HepG2 (cell line): ENCODE results near the gene STX8. TPM values are rescaled to one million over a fixed set of nuclear protein-coding genes. Genes with fewer than 3 reads are reported as not detected.
A peak's percentile ranks its signal among the peaks of the same experiment; 100 is the strongest.

Experiments
- ATAC-seq: fragments of 200-7000 bp; cut with Tn5 transposase; 3 replicates; pipeline ENCODE4 v1.9.1; 2020; ENCODE audit warnings: mild to moderate bottlenecking, moderate library complexity
- BruUV-seq: library from RNA; stranded (reverse); fragments of 400-500 nt; replicated peaks from 2 replicates; lab custom pipeline; 2021; lab: Mats Ljungman, UMichigan
- CTCF ChIA-PET: fragments of 300-600 bp; formaldehyde crosslinking; extraction: SDS; loops from one replicate; lab custom pipeline; 2021; ENCODE audit warnings: low total read pairs, inconsistent platforms, low intra/inter-chr PET ratio; lab: Yijun Ruan, JAX
- POLR2A ChIA-PET: fragments of 350-600 bp; sonication (Branson Sonifier 250); formaldehyde crosslinking; loops from one replicate; lab custom pipeline; 2020; ENCODE audit warnings: antibody characterized with exemption, inconsistent platforms; lab: Yijun Ruan, JAX
- DNase-seq: peaks from one replicate; pipeline ENCODE4 v3.0.0-alpha.2; 2015; ENCODE audit warnings: low spot score
- FAIRE-seq: peaks from 3 replicates; lab custom pipeline; 2011; peaks lifted over from hg19 to GRCh38; lab: Jason Lieb, UNC
- H2AFZ ChIP-seq: one replicate; pipeline ENCODE4 v1.6.1; 2011; ENCODE audit warnings: low read length, inconsistent platforms
- H3K27ac ChIP-seq: fragments of 300-600 bp; 3 replicates; pipeline ENCODE4 v1.8.0; 2011; ENCODE audit warnings: mixed run types, mild to moderate bottlenecking, mixed read lengths, low read length, inconsistent platforms; ENCODE audit not compliant: insufficient read depth; ENCODE audit errors: extremely low read length
- H3K27me3 ChIP-seq, 2 experiments: fragments of 200-600 bp in 1 of 2; 2 replicates in 1 of 2; 3 replicates in 1 of 2; pipeline versions ENCODE4 v1.6.0 to v1.8.0; 2011; ENCODE audit warnings: low read length in 2 of 2, mild to moderate bottlenecking in 2 of 2, moderate library complexity in 2 of 2, inconsistent platforms in 1 of 2; ENCODE audit not compliant: insufficient read depth in 2 of 2, control insufficient read depth in 1 of 2
- H3K36me3 ChIP-seq, 2 experiments: fragments of 200-600 bp in 1 of 2; replicated peaks in 1 of 2; 2 replicates in 1 of 2; 3 replicates in 1 of 2; pipeline versions ENCODE4 v1.5.1 to v1.8.0; 2011; ENCODE audit warnings: low read length in 2 of 2, inconsistent platforms in 1 of 2; ENCODE audit not compliant: insufficient read depth in 2 of 2, control insufficient read depth in 1 of 2
- H3K4me1 ChIP-seq: 2 replicates; pipeline ENCODE4 v1.5.1; 2012; ENCODE audit warnings: low read length, inconsistent platforms; ENCODE audit not compliant: insufficient read depth
- H3K4me2 ChIP-seq: 2 replicates; pipeline ENCODE4 v1.6.0; 2011; ENCODE audit warnings: low read depth, low read length, inconsistent platforms
- H3K4me3 ChIP-seq, 3 experiments: fragments of 200-600 bp in 1 of 3; sonication (generic), shearing (Covaris generic) in 1 of 3; replicated peaks in 1 of 3; 2 replicates each; pipeline ENCODE4 v1.5.1; 2011 to 2016; ENCODE audit warnings: low read length in 3 of 3, inconsistent platforms in 2 of 3, low read depth in 2 of 3, mild to moderate bottlenecking in 2 of 3, control low read depth in 1 of 3, mixed read lengths in 1 of 3; ENCODE audit not compliant: insufficient read depth in 1 of 3
- H3K79me2 ChIP-seq: one replicate; pipeline ENCODE4 v1.6.1; 2011; ENCODE audit warnings: low read length, inconsistent platforms; ENCODE audit not compliant: insufficient read depth
- H3K9ac ChIP-seq: 2 replicates; pipeline ENCODE4 v1.6.0; 2011; ENCODE audit warnings: mild to moderate bottlenecking, low read depth, low read length, inconsistent platforms; ENCODE audit not compliant: insufficient read depth
- H3K9me3 ChIP-seq: 2 replicates; pipeline ENCODE4 v1.5.1; 2012; ENCODE audit warnings: mild to moderate bottlenecking, low read length
- H4K20me1 ChIP-seq: 2 replicates; pipeline ENCODE4 v1.6.0; 2011; ENCODE audit warnings: inconsistent platforms, mild to moderate bottlenecking, low read length, moderate library complexity; ENCODE audit not compliant: insufficient read depth
- ATAD3A ChIP-seq: sonication (generic); formaldehyde crosslinking; IDR thresholded peaks from 2 replicates; pipeline ENCODE4 v1.4.0; 2020; ENCODE audit warnings: missing genetic modification reagents
- DMTF1 ChIP-seq: sonication (generic); formaldehyde crosslinking; IDR thresholded peaks from 2 replicates; pipeline ENCODE4 v1.4.0; 2020; ENCODE audit warnings: mild to moderate bottlenecking, missing genetic modification reagents
- FOXK1 ChIP-seq: sonication (generic); formaldehyde crosslinking; IDR thresholded peaks from 2 replicates; pipeline ENCODE4 v1.4.0; 2020; ENCODE audit warnings: low read depth, missing genetic modification reagents, borderline replicate concordance
- HDAC6 ChIP-seq: fragments of 200-600 bp; sonication (generic); IDR thresholded peaks from 2 replicates; pipeline ENCODE4 v1.7.0; 2017; ENCODE audit warnings: mild to moderate bottlenecking, antibody characterized with exemption, low read length, low read depth
- KLF6 ChIP-seq: IDR thresholded peaks from 2 replicates; pipeline ENCODE4 v1.8.0; 2016; ENCODE audit warnings: missing biosample characterization, missing genetic modification reagents
- NR2C2 ChIP-seq: sonication (generic); formaldehyde crosslinking; IDR thresholded peaks from 2 replicates; pipeline ENCODE4 v1.4.0; 2020; ENCODE audit warnings: missing genetic modification reagents, mild to moderate bottlenecking, moderate library complexity, borderline replicate concordance
- PHF20 ChIP-seq: sonication (generic); formaldehyde crosslinking; IDR thresholded peaks from 2 replicates; pipeline ENCODE4 v1.5.0; 2020; ENCODE audit warnings: mild to moderate bottlenecking, missing genetic modification reagents
- POLR2G ChIP-seq: fragments of 200-400 bp; formaldehyde crosslinking; IDR thresholded peaks from 2 replicates; pipeline ENCODE4 v1.6.1; 2018; ENCODE audit warnings: mild to moderate bottlenecking, low read depth, low read length, moderate library complexity
- RAD21 ChIP-seq: fragments of 450-650 bp; formaldehyde crosslinking; IDR thresholded peaks from 2 replicates; pipeline ENCODE4 v1.5.0; 2020; ENCODE audit warnings: mild to moderate bottlenecking
- WIZ ChIP-seq: sonication (generic); formaldehyde crosslinking; IDR thresholded peaks from 2 replicates; pipeline ENCODE4 v1.5.1; 2020; ENCODE audit warnings: mild to moderate bottlenecking, missing genetic modification reagents
- ZFP36L1 ChIP-seq: sonication (generic); formaldehyde crosslinking; IDR thresholded peaks from 2 replicates; pipeline ENCODE4 v1.8.0; 2022; ENCODE audit warnings: mild to moderate bottlenecking, missing genetic modification reagents, moderate library complexity
- ZNF264 ChIP-seq: sonication (generic); formaldehyde crosslinking; IDR thresholded peaks from 2 replicates; pipeline ENCODE4 v1.4.0; 2020; ENCODE audit warnings: missing genetic modification reagents
- ZNF792 ChIP-seq: IDR thresholded peaks from 2 replicates; pipeline ENCODE4 v1.6.1; 2016
- WGBS: methylation state at CpG from one replicate; pipeline ENCODE4 v1.1.6; 2017; ENCODE audit warnings: low lambda C conversion rate; 5-methylcytosine and 5-hydroxymethylcytosine counted together
- in situ Hi-C: cut with HindIII; loops from 2 replicates; pipeline ENCODE4 v1.10.0; 2017; ENCODE audit warnings: low pct_unique_long_range_greater_than_20kb; ENCODE audit not compliant: extremely low pct_ligation_motif_present
- intact Hi-C: fragments of 100-400 bp; cut with micrococcal nuclease; formaldehyde crosslinking; loops from one replicate; pipeline ENCODE4 v1.10.0; 2022; ENCODE audit not compliant: unreplicated experiment
- polyA plus RNA-seq, 8 experiments: library from polyadenylated mRNA; depleted of rRNA in 3 of 8; stranded (reverse) in 7 of 8; unstranded in 1 of 8; fragments of >200 nt; fragmentation: Illumina TruSeq in 4 of 8; extraction: Trizol in 4 of 8; gene quantifications; 2 replicates each; pipeline versions ENCODE4 v1.2.1 to v1.2.3, GENCODE V29; 2011 to 2016; ENCODE audit warnings: low read depth in 4 of 8, missing spikeins in 1 of 8, mixed read lengths in 1 of 8; ENCODE audit not compliant: insufficient read depth in 1 of 8
- total RNA-seq, 5 experiments: library from RNA; depleted of rRNA; stranded (reverse); fragments of >200 nt; fragmentation: Illumina TruSeq; extraction: Trizol; gene quantifications; 2 replicates each; pipeline ENCODE4 v1.2.3, GENCODE V29; 2016; ENCODE audit warnings: low read depth in 1 of 5

STX8 gene
- total and polyA plus RNA-seq, 2 of the 13 experiments (the other 11 are each of a cell fraction or from before 2014, with no cell fraction given): 36.4 to 53.6 TPM

GRCh38 chr17:9307313-9307998 is 268.2 kb downstream of the STX8 start:
- no peak overlapping the region for H3K27ac ChIP-seq
- POLR2A ChIA-PET: no interaction called here
- DNase-seq (no peak), ATAC-seq (no peak), FAIRE-seq (no peak)
- H3K4me3 ChIP-seq: no peak overlapping the region
- intact Hi-C loops: no loop called here
- peak; percentile 72; the same call in 1 of the 2 replicates for TF ChIP-seq NR2C2 (CRISPR knock-in tag)
- TF ChIP-seq HDAC6: no peak
- no peak for TF ChIP-seq WIZ (CRISPR knock-in tag)
- no peaks in the 10 kb centered on the region for H3K9me3 ChIP-seq
- H3K9ac ChIP-seq: no peak overlapping the region
- H3K79me2 ChIP-seq: no peaks in the 10 kb centered on the region
- 0 out of 2 replicates have a peak, but pooled peaks cover 9% of the 10 kb centered on the region for H3K4me1 ChIP-seq
- no TSS peak for BruUV-seq
- H2AFZ ChIP-seq: no peak overlapping the region
- CTCF ChIA-PET: no interaction called here
- H3K36me3 ChIP-seq: no peaks in the 10 kb centered on the region
- H3K27me3 ChIP-seq: no peaks in the 10 kb centered on the region
- 69% methylated on average over 7 of the region's 7 CpGs for WGBS
- H3K4me2 ChIP-seq: no peak overlapping the region
- H4K20me1 ChIP-seq: no peaks in the 10 kb centered on the region
- in situ Hi-C loops: no loop called here

GRCh38 chr17:9306086-9306485 is 269.5 kb downstream of the STX8 start:
- ATAC-seq: no peak
- intact Hi-C loops: no loop called here
- TF ChIP-seq ZNF792 (CRISPR knock-in tag) (no peak), ZNF264 (no peak), DMTF1 (no peak), ATAD3A (CRISPR knock-in tag) (no peak), POLR2G (no peak), FOXK1 (no peak), KLF6 (no peak), PHF20 (CRISPR knock-in tag) (no peak), ZFP36L1 (CRISPR knock-in tag) (no peak), RAD21 (CRISPR knock-in tag) (no peak)

More at GRCh38 chr17:9306086-9306485, 269.5 kb downstream of the STX8 start:
- H3K27ac ChIP-seq: no peak overlapping the region
- H3K4me3 ChIP-seq: no peak overlapping the region
- ChIA-PET POLR2A (no interaction called here), CTCF (no interaction called here)
- no peaks in the 10 kb centered on the region for H3K27me3 ChIP-seq
- no peak overlapping the region for H3K4me2 ChIP-seq
- no peaks in the 10 kb centered on the region for H3K9me3 ChIP-seq
- no TSS peak for BruUV-seq
- H4K20me1 ChIP-seq: no peaks in the 10 kb centered on the region
- in situ Hi-C loops: no loop called here
- H3K9ac ChIP-seq: no peak overlapping the region
- H3K79me2 ChIP-seq: no peaks in the 10 kb centered on the region
- FAIRE-seq: no peak
- H3K4me1 ChIP-seq: 0 out of 2 replicates have a peak, but pooled peaks cover 9% of the 10 kb centered on the region
- DNase-seq: no peak
- 91% methylated on average over 6 of the region's 6 CpGs for WGBS
- H2AFZ ChIP-seq: no peak overlapping the region
- H3K36me3 ChIP-seq: no peaks in the 10 kb centered on the region
